Gastrocnemius medialis (tissue), 4 donors: Measurements from ENCODE around the gene WNK2.

Experiments used
- CTCF ChIP-seq, 5 experiments: fragments of 450-650 bp in 3 of 5; fragments of 200-600 bp in 2 of 5; sonication (generic) in 2 of 5; IDR thresholded peaks in 4 of 5; conservative IDR thresholded peaks in 1 of 5; 1 replicate in 4 of 5; 2 replicates in 1 of 5; pipeline ENCODE4 v1.5.1; 2016 to 2019; ENCODE audit warnings: antibody characterized with exemption in 5 of 5, mild to moderate bottlenecking in 3 of 5, moderate library complexity in 3 of 5
- POLR2A ChIP-seq, 2 donors: fragments of 450-650 bp; IDR thresholded peaks; one replicate each; pipeline ENCODE4 v1.6.1; 2017; ENCODE audit warnings: antibody characterized with exemption in 2 of 2, mild to moderate bottlenecking in 2 of 2, moderate library complexity in 2 of 2

DNA sequence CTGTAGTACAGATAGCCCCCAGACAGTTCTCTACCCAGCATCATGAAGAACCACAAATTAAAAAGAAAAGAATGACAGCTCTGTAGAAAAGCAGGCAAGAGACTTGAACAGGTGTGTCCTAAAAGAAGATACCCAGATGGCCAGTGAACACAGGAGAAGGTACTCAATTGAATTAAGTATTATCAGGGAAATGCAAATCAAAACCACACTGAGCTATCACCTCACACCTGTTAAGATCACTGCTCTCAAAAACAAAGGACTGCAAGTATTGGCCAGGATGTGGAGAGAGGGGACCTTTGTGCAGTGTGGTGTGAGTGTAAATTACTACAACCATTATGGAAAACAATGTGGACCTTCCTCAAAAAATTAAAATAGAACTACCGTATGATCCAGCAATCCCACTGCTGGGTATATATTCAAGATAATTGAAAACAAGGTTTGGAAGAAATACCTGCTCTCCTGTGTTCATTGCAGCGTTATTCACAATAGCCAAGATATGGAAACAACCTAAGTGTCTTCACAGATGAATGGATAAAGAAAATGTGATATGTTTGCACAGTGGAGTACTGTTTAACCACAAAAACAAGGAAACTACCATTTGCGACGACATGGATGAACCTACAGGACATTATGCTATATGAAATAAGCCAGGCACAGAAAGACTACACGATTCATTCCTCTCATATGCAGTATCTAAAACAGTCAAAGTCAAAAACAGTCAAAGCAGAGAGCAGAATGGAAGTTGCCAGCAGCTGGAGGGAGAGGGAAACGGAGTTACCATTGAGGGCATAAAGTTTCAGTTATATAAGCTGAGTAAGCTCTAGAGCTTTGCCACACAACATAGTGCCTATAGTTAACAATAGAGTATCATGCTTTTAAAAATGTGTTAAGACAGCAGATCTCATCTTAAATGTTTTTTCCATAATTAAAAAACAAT, 102.6 kb downstream of the WNK2 start:
- no peak for TF ChIP-seq CTCF (IDR thresholded peaks at IDR 0.05 in 4 of 5, conservative IDR thresholded peaks at IDR 0.05 in 1 of 5)
- no peak for TF ChIP-seq POLR2A (IDR thresholded peaks at IDR 0.05)
